Measurements from ENCODE around the gene PLEKHN1.
"Not testable (repeated sequence)": the region's sequence is repeated elsewhere in the genome, so short reads cannot be mapped to it uniquely, and the experiment has no call there.

The PLEKHN1 gene

DNA sequence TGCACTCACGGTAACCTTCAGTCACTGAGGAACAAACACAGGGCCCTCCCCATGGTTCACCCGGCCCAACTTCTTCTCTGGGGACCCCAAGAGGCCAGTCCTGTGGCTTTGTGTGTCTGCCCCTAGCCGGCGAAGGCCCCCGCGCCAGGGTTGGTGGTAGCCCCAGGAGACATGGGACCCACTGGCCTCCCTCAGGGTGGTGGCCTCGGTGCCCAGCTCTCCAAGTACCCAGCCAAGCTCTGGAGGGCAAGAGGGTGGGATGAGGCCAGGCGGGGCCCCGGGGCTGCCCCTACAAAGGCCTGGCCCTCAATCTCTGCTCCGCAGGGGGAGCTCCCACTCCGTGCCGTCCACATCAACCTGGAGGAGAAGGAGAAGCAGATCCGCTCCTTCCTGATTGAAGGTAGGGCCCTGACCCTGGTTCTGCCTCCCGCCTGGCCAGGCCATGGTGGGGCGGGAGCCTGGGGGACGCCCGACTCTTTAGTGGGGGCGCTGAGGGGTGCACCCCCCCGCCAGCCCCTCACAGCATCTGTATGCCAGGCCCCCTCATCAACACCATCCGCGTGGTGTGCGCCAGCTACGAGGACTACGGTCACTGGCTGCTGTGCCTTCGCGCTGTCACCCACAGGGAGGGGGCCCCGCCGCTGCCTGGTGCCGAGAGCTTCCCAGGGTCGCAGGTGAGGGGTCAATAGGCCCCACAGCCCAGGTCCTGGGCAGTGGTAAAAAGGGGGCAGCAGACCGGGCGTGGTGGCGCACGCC is 5.6 kb downstream of the PLEKHN1 start:
- H3K27ac ChIP-seq = no peak overlapping the region
- no peaks in the 10 kb centered on the region for H3K36me3 ChIP-seq (ENCODE audit: insufficient read depth, low read length)
- no peak overlapping the region for H3K4me3 ChIP-seq
- H3K9ac ChIP-seq (ENCODE audit: insufficient read length) = no peak overlapping the region
- no peak for DNase-seq (ENCODE audit: low read depth, low spot score)
- no peak for TF ChIP-seq FOXP2 (optimal IDR thresholded peaks at IDR 0.05; ENCODE audit: control extremely low read depth, extremely low read length, insufficient read depth)
- TF ChIP-seq POLR2AphosphoS5 (IDR thresholded peaks at IDR 0.05; ENCODE audit: borderline replicate concordance, low read depth, low read length) = no peak
- no peak for TF ChIP-seq EZH2 (IDR thresholded peaks at IDR 0.05)
- no peaks in the 10 kb centered on the region for H3K9me3 ChIP-seq (ENCODE audit: low read depth, low read length)

- H3K36me3 ChIP-seq (ENCODE audit: insufficient read depth, low read length) = no peaks in the 10 kb centered on the region
- no peaks in the 10 kb centered on the region for H3K9me3 ChIP-seq (ENCODE audit: low read depth, low read length)
- TF ChIP-seq EZH2 (IDR thresholded peaks at IDR 0.05) (no peak), POLR2AphosphoS5 (IDR thresholded peaks at IDR 0.05; ENCODE audit: borderline replicate concordance, low read depth, low read length) (no peak), FOXP2 (optimal IDR thresholded peaks at IDR 0.05; ENCODE audit: control extremely low read depth, extremely low read length, insufficient read depth) (no peak)
- no peak overlapping the region for H3K9ac ChIP-seq (ENCODE audit: insufficient read length)
- no peak overlapping the region for H3K4me3 ChIP-seq
- DNase-seq (ENCODE audit: low read depth, low spot score) = no peak
- no peak overlapping the region for H3K27ac ChIP-seq
These were observed 6.6 kb downstream of the PLEKHN1 start for GRCh38 chr1:972726-973458.

DNA sequence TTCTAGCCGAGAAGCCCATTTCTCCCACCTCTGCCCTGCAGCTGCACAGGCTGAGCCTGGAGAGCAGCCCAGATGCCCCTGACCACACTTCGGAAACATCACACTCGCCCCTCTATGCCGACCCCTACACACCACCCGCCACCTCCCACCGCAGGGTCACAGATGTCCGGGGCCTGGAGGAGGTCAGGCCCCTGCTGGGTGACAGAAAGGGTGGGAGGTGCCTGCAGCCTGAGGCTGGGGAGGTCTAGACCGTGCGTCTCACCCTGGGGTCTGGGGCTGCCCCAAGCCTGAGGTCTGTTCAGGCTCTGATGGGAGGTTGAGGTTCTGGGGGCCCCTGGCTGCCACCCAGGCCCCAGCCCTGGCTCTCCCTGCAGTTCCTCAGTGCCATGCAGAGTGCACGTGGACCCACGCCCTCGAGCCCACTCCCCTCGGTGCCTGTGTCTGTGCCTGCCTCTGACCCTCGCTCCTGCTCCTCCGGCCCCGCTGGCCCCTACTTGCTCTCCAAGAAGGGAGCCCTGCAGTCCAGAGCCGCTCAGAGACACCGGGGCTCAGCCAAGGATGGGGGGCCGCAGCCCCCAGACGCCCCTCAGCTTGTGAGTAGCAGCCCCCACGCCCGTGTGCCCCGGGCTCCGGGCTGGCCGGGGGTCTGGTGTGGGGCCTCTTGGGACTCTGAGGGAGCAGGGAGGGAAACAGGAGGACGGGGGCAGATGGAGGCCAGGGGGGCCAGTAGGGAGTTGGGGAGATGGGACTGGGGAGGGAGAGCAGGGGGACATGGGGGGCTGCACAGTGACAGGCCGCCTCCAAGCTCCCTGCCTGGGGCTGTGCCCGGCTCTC is 7.4 kb downstream of the PLEKHN1 start:
- H3K27ac ChIP-seq = no peak overlapping the region
- H3K4me3 ChIP-seq = no peak overlapping the region
- H3K9ac ChIP-seq (ENCODE audit: insufficient read length) = no peak overlapping the region
- no peaks in the 10 kb centered on the region for H3K9me3 ChIP-seq (ENCODE audit: low read depth, low read length)
- H3K36me3 ChIP-seq (ENCODE audit: insufficient read depth, low read length) = no peaks in the 10 kb centered on the region
- DNase-seq (ENCODE audit: low read depth, low spot score) = no peak
- TF ChIP-seq EZH2 (IDR thresholded peaks at IDR 0.05) (no peak), FOXP2 (optimal IDR thresholded peaks at IDR 0.05; ENCODE audit: control extremely low read depth, extremely low read length, insufficient read depth) (no peak), POLR2AphosphoS5 (IDR thresholded peaks at IDR 0.05; ENCODE audit: borderline replicate concordance, low read depth, low read length) (no peak)

DNA sequence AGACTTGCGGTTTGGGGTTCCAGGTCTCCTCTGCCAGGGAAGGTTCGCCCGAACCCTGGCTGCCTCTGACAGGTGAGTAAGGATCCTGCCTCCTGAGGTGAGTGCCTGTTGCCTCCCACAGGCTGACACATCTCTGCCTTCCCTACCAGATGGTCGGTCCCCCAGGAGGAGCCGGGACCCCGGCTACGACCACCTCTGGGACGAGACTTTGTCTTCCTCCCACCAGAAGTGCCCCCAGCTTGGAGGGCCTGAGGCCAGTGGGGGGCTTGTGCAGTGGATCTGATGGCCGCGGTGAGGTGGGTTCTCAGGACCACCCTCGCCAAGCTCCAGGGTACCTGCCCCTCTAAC is 8.0 kb downstream of the PLEKHN1 start:
- H3K9ac ChIP-seq (ENCODE audit: insufficient read length) = no peak overlapping the region
- no peak for DNase-seq (ENCODE audit: low read depth, low spot score)
- no peak for TF ChIP-seq POLR2AphosphoS5 (IDR thresholded peaks at IDR 0.05; ENCODE audit: borderline replicate concordance, low read depth, low read length)
- no peak for TF ChIP-seq FOXP2 (optimal IDR thresholded peaks at IDR 0.05; ENCODE audit: control extremely low read depth, extremely low read length, insufficient read depth)
- TF ChIP-seq EZH2 (IDR thresholded peaks at IDR 0.05) = no peak
- H3K27ac ChIP-seq = no peak overlapping the region
- H3K36me3 ChIP-seq (ENCODE audit: insufficient read depth, low read length) = no peaks in the 10 kb centered on the region
- no peak overlapping the region for H3K4me3 ChIP-seq
- no peaks in the 10 kb centered on the region for H3K9me3 ChIP-seq (ENCODE audit: low read depth, low read length)

- TF ChIP-seq EZH2 (IDR thresholded peaks at IDR 0.05) (no peak), FOXP2 (optimal IDR thresholded peaks at IDR 0.05; ENCODE audit: control extremely low read depth, extremely low read length, insufficient read depth) (no peak), POLR2AphosphoS5 (IDR thresholded peaks at IDR 0.05; ENCODE audit: borderline replicate concordance, low read depth, low read length) (no peak)
- Histone ChIP-seq H3K36me3 (ENCODE audit: insufficient read depth, low read length) (no peaks in the 10 kb centered on the region), H3K9me3 (ENCODE audit: low read depth, low read length) (no peaks in the 10 kb centered on the region), H3K9ac (ENCODE audit: insufficient read length) (no peak overlapping the region), H3K27ac (no peak overlapping the region), H3K4me3 (no peak overlapping the region)
- DNase-seq (ENCODE audit: low read depth, low spot score) = no peak
These were observed 8.5 kb downstream of the PLEKHN1 start for GRCh38 chr1:974687-975328.

DNA sequence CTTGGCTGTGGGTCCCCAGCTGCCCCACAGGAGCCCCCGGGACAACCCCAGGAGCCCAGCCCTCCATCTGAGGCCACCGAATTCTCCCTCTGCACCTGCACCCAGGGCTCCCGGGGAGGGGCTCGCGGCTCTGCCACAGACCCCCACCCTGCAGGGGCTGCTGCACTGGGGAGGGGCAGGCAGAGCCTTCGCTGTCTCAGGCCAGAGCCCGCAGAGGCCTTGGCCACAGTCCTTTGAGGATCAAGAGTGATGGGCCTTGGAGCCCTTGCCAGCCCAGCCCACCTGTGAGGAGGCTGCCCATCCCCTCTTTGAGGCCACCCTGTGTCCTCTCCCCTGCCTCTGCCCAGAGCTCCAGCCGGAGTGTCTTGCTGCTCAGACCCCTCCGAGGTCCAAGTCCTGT is 9.1 kb downstream of the PLEKHN1 start:
- Histone ChIP-seq H3K9me3 (ENCODE audit: low read depth, low read length) (no peaks in the 10 kb centered on the region), H3K4me3 (peak overlapping the region; percentile 83), H3K9ac (ENCODE audit: insufficient read length) (no peak overlapping the region), H3K27ac (no peak overlapping the region), H3K36me3 (ENCODE audit: insufficient read depth, low read length) (no peaks in the 10 kb centered on the region)
- TF ChIP-seq FOXP2 (optimal IDR thresholded peaks at IDR 0.05; ENCODE audit: control extremely low read depth, extremely low read length, insufficient read depth) = no peak
- no peak for TF ChIP-seq EZH2 (IDR thresholded peaks at IDR 0.05)
- TF ChIP-seq POLR2AphosphoS5 (IDR thresholded peaks at IDR 0.05; ENCODE audit: borderline replicate concordance, low read depth, low read length) = no peak
- no peak for DNase-seq (ENCODE audit: low read depth, low spot score)

GRCh38 chr1:975896-976683 is 9.8 kb downstream of the PLEKHN1 start:
- no peaks in the 10 kb centered on the region for H3K36me3 ChIP-seq (ENCODE audit: insufficient read depth, low read length)
- no peak overlapping the region for H3K9ac ChIP-seq (ENCODE audit: insufficient read length)
- TF ChIP-seq POLR2AphosphoS5 (IDR thresholded peaks at IDR 0.05; ENCODE audit: borderline replicate concordance, low read depth, low read length) (no peak), FOXP2 (optimal IDR thresholded peaks at IDR 0.05; ENCODE audit: control extremely low read depth, extremely low read length, insufficient read depth) (no peak), EZH2 (IDR thresholded peaks at IDR 0.05) (no peak)
- no peak for DNase-seq (ENCODE audit: low read depth, low spot score)
- no peaks in the 10 kb centered on the region for H3K9me3 ChIP-seq (ENCODE audit: low read depth, low read length)
- H3K4me3 ChIP-seq = peak overlapping the region; percentile 83
- H3K27ac ChIP-seq = no peak overlapping the region

DNA sequence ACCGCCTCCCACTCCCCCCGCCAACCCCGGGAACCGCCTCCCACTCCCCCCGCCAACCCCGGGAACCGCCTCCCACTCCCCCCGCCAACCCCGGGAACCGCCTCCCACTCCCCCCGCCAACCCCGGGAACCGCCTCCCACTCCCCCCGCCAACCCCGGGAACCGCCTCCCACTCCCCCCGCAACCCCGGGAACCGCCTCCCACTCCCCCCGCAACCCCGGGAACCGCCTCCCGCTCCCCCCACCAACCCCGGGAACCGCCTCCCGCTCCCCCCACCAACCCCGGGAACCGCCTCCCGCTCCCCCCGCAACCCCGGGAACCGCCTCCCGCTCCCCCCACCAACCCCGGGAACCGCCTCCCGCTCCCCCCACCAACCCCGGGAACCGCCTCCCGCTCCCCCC is 10.5 kb downstream of the PLEKHN1 start:
- not testable (repeated sequence) for H3K9ac ChIP-seq (ENCODE audit: insufficient read length); DNase-seq (ENCODE audit: low read depth, low spot score); H3K9me3 ChIP-seq (ENCODE audit: low read depth, low read length); H3K4me3 ChIP-seq; H3K27ac ChIP-seq; H3K36me3 ChIP-seq (ENCODE audit: insufficient read depth, low read length)

All from SK-N-MC (cell line).